ENCODE results near the gene CDH12.
"Not testable (repeated sequence)": the region's sequence is repeated elsewhere in the genome, so short reads cannot be mapped to it uniquely, and the experiment has no call there.

DNA sequence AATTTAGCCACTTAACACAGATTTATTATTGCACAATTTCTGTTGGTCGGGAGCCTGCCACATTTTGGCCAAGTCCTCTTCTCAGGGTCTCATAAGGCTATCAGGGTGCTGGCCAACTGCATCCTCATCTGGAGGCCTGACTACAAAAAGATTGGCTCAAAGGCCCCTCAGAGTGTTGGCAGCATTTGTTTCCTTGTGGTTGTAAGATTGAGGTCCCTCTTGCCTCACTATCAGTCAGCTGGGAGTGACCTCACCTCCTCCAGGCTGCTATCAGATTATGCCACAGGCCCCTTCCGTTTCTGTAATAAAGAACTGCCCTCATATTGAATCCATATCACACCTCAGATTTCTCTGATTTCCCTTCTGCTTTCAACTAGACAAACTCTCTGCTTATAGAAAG lies 698.4 kb downstream of the CDH12 start:
- TF ChIP-seq, protein P1, sequence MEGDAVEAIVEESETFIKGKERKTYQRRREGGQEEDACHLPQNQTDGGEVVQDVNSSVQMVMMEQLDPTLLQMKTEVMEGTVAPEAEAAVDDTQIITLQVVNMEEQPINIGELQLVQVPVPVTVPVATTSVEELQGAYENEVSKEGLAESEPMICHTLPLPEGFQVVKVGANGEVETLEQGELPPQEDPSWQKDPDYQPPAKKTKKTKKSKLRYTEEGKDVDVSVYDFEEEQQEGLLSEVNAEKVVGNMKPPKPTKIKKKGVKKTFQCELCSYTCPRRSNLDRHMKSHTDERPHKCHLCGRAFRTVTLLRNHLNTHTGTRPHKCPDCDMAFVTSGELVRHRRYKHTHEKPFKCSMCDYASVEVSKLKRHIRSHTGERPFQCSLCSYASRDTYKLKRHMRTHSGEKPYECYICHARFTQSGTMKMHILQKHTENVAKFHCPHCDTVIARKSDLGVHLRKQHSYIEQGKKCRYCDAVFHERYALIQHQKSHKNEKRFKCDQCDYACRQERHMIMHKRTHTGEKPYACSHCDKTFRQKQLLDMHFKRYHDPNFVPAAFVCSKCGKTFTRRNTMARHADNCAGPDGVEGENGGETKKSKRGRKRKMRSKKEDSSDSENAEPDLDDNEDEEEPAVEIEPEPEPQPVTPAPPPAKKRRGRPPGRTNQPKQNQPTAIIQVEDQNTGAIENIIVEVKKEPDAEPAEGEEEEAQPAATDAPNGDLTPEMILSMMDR (IDR thresholded peaks at IDR 0.05; ENCODE audit: insufficient read depth, low read length, poor library complexity, severe bottlenecking), result not testable (repeated sequence)
- not testable (repeated sequence) for TF ChIP-seq EZH2phosphoT487 (conservative IDR thresholded peaks at IDR 0.05; ENCODE audit: low read length)
